ENCODE measurements around the gene INTS11.

INTS11 gene

DNA sequence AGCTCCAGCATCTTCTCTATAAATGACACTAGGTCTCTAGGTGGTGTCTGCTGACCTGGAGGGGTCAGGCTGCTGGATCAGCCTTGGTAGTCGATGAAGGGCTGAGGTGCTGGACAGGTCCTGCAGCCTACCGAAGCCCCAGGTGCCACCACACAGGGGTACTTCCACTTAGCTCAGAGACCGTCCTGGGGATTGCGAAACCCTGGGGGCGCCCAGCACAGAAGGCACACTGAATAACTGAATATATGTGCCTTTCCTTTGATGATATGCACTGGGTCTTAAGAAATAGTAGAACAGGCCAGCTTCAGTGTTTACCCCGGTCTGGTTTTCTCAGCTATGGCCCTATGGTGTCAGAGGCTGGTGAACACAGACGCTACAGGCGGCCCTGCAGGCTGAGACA, 61.7 kb downstream of the INTS11 start:
- DNase-seq (ENCODE audit: low spot score): no peak

DNA sequence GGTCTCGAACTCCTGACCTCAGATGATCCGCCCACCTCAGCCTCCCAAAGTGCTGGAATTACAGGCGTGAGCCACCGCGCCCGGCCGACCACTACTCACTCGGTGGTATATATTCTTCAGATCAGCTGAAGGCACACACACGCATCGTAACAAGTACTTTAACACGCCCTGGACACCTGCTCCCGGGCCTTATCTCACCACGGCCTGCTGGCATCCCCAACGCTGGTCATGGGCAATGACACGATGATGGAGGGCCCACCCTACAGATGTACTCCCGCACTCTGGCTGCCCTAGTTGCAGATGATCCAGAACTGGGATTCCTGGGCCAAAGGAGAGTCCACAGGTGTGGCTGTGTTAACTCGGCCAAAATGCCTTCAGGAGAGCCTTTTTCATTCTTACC, 62.4 kb downstream of the INTS11 start:
- no peak for DNase-seq (ENCODE audit: low spot score)

Data from germinal center (tissue), 1 donor.